ENCODE results near the gene SOWAHC. TPM values are rescaled to one million over a fixed set of nuclear protein-coding genes. Genes with fewer than 3 reads are reported as not detected.

The SOWAHC gene
- total RNA-seq, 2 experiments from 2014 or later, result 0.29 TPM

DNA sequence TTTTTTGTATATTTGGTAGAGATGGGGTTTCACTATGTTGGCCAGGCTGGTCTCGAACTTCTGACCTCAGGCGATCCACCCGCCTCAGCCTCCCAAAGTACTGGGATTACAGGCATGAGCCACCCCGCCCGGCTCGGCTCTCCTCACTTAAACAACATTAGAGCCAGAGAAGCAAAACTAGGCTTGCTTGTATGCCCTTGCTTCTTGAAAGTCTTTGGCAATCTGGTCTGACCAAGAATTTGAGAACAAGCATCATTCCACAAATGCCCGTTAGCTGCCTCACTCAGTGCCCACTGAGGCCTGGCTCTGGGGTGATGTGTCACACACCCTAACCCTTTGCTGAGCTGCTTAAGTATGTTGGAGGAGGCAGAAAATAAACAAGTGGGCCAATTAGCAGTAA is 33.5 kb downstream of the SOWAHC start:
- intact Hi-C loops (cut with micrococcal nuclease), result no loop called here
- TF ChIP-seq, protein P1, sequence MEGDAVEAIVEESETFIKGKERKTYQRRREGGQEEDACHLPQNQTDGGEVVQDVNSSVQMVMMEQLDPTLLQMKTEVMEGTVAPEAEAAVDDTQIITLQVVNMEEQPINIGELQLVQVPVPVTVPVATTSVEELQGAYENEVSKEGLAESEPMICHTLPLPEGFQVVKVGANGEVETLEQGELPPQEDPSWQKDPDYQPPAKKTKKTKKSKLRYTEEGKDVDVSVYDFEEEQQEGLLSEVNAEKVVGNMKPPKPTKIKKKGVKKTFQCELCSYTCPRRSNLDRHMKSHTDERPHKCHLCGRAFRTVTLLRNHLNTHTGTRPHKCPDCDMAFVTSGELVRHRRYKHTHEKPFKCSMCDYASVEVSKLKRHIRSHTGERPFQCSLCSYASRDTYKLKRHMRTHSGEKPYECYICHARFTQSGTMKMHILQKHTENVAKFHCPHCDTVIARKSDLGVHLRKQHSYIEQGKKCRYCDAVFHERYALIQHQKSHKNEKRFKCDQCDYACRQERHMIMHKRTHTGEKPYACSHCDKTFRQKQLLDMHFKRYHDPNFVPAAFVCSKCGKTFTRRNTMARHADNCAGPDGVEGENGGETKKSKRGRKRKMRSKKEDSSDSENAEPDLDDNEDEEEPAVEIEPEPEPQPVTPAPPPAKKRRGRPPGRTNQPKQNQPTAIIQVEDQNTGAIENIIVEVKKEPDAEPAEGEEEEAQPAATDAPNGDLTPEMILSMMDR (IDR thresholded peaks at IDR 0.05), result no peak
- H3K27me3 Mint-ChIP-seq, result peaks cover 2% of the 10 kb centered on the region
- no peaks in the 10 kb centered on the region for H3K4me1 Mint-ChIP-seq (ENCODE audit: low read depth)
- ChIA-PET POLR2A (no interaction called here), CTCF (no interaction called here)
- ATAC-seq (no peak), DNase-seq (no peak)
- H3K36me3 Mint-ChIP-seq (ENCODE audit: low read depth), result no peaks in the 10 kb centered on the region
- H3K4me3 Mint-ChIP-seq, result no peak overlapping the region
- no peaks in the 10 kb centered on the region for H3K9me3 Mint-ChIP-seq
- no peak overlapping the region for H3K27ac Mint-ChIP-seq

DNA sequence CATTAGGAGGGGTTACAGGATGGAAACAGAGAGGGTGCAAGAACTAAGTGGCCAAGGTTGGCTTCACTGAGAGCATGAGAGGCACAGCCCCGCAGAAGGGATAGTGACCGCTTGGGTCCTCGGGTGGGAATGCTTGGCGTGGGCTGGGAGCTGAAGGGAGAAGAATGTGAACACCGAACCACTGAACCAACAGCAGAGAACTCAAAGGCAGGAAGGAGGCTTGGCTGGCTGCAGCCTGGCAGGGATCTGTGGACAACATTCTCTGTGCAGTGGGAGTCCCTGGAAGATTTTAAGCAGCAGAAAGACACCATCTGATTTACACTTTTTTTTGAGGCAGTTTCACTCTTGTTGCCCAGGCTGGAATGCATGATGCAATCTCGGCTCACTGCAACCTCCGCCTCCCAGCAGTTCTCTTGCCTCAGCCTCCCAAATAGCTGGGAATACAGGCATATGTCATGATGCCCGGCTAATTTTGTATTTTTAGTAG is 33.9 kb downstream of the SOWAHC start:
- Mint-ChIP-seq H3K9me3 (no peaks in the 10 kb centered on the region), H3K4me1 (ENCODE audit: low read depth) (no peaks in the 10 kb centered on the region), H3K27me3 (peaks cover 2% of the 10 kb centered on the region), H3K36me3 (ENCODE audit: low read depth) (no peaks in the 10 kb centered on the region), H3K4me3 (no peak overlapping the region), H3K27ac (no peak overlapping the region)
- TF ChIP-seq, protein P1 (IDR thresholded peaks at IDR 0.05), result no peak
- intact Hi-C loops (cut with micrococcal nuclease), result no loop called here
- ATAC-seq (no peak), DNase-seq (no peak)
- ChIA-PET POLR2A (no interaction called here), CTCF (no interaction called here)

DNA sequence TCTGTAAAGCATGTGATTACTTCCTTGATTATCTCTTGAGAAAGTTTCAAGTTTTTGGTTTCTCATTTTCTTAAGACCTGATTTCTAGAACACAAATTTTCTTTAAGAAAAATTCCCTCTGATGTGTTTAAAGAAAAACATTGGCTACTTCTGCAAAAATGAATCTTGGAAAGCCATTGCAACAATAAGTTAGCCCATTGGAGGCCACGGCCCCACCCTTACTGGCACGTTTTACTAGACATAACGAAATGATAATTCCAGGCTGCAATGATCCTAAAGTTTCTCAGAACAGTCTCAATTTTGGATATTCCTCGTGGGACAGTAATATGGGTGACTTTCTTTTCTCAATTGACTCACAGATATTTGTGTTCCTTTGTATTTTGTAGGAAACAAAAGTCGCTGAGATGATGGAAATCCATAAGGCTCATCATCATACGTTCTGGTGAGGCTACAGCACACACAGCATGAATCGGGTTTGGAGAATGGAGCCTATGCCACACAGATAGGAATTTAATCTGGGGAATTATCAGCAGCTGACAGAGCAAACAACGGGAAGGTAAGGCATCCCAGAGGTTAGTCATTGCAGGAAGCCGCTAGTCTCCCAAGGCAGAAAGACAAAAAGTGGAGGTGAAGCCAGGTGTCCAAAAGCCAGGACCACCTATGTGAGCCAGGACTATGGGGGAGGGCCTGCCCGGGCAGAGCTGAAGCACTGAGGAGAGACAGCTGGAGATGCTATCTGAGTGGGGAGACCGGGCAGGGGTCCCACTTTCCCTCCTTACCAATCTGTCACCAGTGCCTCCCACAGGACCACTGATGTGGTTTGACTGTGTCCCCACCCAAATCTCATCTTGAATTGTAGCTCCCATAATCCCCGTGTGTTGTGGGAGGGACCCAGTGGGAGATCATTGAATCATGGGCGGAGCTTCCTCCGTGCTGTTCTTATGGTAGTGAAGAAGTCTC is 35.9 kb downstream of the SOWAHC start:
- H3K36me3 Mint-ChIP-seq (ENCODE audit: low read depth), result no peaks in the 10 kb centered on the region
- intact Hi-C loops (cut with micrococcal nuclease), result no loop called here
- no peaks in the 10 kb centered on the region for H3K4me1 Mint-ChIP-seq (ENCODE audit: low read depth)
- ATAC-seq, result no peak
- ChIA-PET CTCF (no interaction called here), POLR2A (no interaction called here)
- no peak overlapping the region for H3K27ac Mint-ChIP-seq
- H3K4me3 Mint-ChIP-seq, result no peak overlapping the region
- no peak for DNase-seq
- H3K27me3 Mint-ChIP-seq, result peaks cover 2% of the 10 kb centered on the region
- no peaks in the 10 kb centered on the region for H3K9me3 Mint-ChIP-seq
- TF ChIP-seq, protein P1 (IDR thresholded peaks at IDR 0.05), result no peak

DNA sequence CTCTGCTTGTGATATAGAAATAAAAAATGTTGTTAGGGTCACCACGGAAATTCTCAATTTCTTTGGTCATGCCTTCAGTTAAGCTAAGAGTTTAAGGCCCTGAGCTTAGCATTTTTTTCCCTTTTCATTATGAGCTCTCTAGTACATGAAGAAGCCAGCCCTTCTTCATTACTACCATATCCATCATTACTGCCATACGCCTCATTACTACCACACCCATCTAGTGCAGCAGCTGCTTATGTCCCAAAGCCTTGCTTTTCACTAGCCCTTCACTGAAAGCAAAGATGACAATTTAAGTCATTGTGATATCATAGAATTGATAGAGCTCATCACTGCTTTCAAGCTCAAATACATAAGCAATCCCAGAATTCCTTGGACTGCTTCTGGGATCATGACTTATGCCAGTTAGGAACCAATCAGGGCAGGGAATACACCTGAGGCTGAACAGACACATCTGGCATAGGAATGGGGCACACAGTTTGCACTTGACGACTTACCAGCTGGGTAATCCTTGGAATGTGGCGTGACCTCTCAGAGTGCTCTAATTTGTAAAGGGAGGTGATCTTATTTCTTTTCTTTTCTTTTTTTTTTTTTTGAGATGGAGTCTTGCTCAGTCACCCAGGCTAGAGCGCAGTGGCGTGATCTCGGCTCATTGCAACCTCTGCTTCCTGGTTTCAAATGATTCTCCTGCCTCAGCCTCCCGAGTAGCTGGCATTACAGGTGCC is 40.3 kb downstream of the SOWAHC start:
- POLR2A ChIA-PET, result no interaction called here
- no peak overlapping the region for H3K27ac Mint-ChIP-seq

More for the DNA sequence above, 40.3 kb downstream of the SOWAHC start:
- TF ChIP-seq, protein P1 (IDR thresholded peaks at IDR 0.05), result no peak
- Mint-ChIP-seq H3K4me3 (no peak overlapping the region), H3K9me3 (no peaks in the 10 kb centered on the region), H3K36me3 (ENCODE audit: low read depth) (no peaks in the 10 kb centered on the region), H3K27me3 (peaks cover 2% of the 10 kb centered on the region), H3K4me1 (ENCODE audit: low read depth) (no peaks in the 10 kb centered on the region)
- ATAC-seq, result no peak
- intact Hi-C loops (cut with micrococcal nuclease), result no loop called here
- CTCF ChIA-PET, result no interaction called here
- DNase-seq, result no peak
